Measurements from ENCODE around the gene IL17REL.

DNA sequence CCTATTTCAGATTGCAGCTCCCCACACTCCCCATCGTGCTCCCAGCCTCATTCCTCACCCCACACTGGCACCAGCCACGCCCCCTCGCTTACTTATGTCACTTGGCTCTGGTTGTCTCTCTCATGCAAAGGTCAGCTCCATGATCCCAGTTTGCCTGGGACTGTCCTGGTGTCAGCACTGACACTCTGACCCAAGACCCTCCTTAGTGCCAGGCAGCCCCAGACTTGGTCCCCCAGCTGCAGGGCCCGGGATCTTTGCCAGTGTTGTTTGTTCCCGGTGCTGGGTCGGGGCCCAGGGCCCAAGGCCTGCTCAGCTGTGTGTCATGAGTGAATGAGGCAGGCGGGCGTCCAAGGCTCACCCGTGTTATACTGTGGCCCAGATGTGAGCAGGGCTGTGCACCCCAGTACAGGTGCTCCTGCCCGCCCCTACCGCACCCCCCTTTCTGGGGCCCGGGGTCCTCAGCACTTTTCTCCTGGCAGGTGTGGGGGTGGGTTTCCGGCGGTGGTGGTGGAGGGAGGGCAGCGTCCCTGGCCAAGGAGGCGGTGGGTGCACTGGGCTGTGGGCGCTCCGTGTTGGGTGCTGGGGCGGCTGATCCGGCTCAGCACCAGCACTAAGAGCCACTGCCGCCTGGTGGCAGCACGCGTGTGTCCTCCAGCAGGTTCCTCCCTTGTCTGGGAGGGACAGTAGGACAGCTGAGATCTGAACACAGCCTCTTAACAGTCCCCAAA, 19.5 kb downstream of the IL17REL start:
- TF ChIP-seq, protein P1, sequence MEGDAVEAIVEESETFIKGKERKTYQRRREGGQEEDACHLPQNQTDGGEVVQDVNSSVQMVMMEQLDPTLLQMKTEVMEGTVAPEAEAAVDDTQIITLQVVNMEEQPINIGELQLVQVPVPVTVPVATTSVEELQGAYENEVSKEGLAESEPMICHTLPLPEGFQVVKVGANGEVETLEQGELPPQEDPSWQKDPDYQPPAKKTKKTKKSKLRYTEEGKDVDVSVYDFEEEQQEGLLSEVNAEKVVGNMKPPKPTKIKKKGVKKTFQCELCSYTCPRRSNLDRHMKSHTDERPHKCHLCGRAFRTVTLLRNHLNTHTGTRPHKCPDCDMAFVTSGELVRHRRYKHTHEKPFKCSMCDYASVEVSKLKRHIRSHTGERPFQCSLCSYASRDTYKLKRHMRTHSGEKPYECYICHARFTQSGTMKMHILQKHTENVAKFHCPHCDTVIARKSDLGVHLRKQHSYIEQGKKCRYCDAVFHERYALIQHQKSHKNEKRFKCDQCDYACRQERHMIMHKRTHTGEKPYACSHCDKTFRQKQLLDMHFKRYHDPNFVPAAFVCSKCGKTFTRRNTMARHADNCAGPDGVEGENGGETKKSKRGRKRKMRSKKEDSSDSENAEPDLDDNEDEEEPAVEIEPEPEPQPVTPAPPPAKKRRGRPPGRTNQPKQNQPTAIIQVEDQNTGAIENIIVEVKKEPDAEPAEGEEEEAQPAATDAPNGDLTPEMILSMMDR (IDR thresholded peaks at IDR 0.05): no peak
- no peak for TF ChIP-seq POLR2A (IDR thresholded peaks at IDR 0.05)

Measured in lower leg skin (tissue), 3 donors.